Stimulated activated CD8-positive, alpha-beta memory T cell treated with anti-CD3 and anti-CD28 coated beads, Interleukin-2, amount 100 ng/mL, for 1 hour (primary cell): ENCODE measurements around the gene CH25H.

Source experiments
- DNase-seq, 2 donors: peaks; one replicate each; pipeline ENCODE4 v3.0.0-alpha.2; 2020; ENCODE audit warnings: low read depth in 2 of 2

Gene CH25H

DNA sequence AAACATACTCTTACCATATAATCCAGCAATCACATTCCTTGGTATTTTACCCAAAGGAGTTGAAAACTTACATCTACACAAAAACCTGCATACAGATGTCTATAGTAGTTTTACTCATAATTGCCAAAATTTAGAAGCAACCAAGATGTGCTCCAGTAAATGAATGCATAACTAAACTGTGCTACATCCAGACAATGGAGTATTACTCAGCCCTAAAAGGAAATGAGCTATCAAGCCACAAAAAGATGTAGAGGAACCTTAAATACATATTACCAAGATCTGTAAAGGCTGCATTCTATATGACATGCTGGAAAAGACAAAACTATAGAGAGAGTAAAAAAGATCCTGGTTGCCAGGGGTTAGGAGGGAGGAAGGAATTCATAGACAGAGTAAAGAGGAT, 21.8 kb upstream of the CH25H start:
- no peak for DNase-seq

DNA sequence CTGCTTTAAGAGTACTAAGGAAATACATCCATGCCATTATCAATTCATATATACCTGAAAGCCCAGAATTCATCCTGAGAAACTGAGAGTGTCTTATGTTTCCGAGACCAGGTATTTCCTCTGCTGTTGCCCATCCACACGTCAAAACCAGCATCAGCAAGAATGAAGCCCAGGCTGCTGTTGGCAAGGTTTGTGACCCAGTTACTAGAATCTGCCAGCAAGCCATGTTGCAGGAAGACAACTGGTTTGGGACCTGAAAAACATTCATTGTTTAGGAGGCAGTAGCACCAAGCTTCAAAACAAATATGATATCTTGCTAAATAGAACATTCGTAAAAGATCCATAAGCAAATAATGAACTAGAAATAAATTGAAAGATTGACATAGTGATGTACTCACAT, 21.0 kb upstream of the CH25H start:
- no peak for DNase-seq

DNA sequence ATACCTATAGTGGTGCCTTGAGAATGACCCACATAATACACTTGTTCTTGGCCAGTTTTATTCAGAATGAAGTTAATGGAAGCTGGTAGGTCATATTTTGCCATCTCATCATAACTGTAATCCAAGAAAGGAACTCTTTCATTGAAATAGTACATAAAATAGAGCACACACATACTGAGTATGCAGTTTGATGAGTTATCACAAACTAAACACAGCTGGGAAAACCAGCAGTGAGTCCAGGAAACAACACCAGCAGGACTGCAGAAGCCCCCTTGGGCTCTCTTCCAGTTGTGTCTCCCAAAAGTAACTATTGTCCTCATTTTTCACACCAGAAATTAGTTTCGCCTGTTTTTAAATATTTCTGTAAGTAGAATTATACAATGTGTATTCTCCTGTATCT, 19.8 kb upstream of the CH25H start:
- no peak for DNase-seq

DNA sequence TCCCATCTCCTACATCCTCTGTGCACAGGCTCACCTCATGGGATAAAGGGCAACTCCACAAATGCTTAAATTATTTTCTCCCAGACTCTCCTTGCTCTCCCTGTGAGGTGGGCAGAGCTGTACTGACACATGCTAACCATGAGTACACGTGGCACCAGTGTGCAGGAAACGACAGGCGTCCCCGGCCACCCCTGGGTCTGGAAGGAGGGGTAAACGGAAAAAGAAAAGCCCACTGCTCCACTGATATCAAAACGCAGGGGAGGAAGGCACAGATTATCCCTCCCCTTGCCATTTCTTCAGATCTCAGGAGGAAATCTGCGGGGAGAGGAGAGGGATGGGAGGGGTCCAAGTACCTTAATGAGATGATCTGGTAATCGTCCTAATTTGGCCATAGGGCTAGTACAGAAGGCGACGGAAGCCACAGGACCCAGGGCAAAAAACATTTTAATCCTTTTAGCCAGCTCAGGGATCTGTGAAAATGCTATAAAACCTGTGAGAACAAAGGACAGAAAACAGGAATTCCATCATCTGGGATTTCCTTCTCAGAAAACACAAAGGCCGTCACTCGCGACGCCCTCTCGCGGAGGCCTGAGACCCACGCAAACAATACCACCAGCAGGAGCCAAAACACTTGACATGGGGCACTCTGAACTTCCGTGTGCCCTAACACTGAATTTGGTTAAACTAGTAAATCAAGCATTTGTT, 17.8 kb upstream of the CH25H start:
- DNase-seq, result no peak

DNA sequence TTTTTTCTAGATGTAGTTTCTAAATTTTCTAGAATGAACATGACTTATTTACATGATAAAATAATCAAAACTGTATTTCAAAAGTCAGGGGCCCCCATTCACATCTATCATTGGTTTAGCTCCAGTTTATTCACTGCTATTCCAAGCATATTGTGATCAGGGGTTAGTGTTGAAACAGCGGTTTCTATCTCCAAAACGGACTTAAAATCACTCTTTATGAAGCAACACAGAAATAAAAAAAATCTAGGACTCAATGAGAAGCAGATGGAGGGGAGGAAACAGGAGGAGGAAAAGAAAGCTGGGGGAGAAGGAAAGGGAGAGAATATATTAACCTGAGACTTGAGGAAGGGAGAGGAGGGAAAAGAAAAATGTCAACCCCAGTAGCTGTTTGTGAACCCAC, 14.8 kb upstream of the CH25H start:
- DNase-seq, result no peak

DNA sequence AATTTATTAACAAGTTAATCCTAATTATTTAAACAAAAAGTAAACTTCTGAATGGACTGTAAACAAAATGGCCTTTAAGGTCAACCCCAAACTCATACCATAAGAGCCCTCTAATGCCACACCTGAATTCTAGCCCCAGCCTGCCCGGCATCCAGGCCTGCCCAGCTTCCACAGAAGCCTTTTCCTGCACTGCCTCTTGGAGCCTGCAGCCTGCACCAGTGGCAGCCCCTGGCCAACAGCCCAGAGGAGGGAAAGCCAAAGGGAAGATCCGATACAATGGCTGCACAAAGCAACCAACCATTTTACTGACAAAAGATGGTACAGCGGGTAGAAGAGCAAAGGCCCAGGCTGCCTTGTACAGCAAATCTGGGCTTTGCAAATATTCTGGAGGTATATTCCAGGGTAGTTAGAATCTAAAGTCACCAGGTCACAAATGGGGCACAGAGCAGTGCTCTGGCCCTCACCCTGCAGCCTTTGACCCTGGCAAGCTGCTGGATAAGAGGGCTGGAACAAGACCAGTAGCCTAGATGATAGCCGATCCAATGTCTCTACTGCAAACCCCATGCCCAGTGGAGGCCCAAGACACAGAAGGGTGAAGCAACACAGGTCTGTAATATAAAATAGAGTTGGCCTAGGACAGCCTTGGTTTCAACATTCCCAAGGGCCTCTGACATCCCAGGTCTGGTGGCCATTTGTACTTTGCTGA, 12.5 kb upstream of the CH25H start:
- DNase-seq, result no peak

DNA sequence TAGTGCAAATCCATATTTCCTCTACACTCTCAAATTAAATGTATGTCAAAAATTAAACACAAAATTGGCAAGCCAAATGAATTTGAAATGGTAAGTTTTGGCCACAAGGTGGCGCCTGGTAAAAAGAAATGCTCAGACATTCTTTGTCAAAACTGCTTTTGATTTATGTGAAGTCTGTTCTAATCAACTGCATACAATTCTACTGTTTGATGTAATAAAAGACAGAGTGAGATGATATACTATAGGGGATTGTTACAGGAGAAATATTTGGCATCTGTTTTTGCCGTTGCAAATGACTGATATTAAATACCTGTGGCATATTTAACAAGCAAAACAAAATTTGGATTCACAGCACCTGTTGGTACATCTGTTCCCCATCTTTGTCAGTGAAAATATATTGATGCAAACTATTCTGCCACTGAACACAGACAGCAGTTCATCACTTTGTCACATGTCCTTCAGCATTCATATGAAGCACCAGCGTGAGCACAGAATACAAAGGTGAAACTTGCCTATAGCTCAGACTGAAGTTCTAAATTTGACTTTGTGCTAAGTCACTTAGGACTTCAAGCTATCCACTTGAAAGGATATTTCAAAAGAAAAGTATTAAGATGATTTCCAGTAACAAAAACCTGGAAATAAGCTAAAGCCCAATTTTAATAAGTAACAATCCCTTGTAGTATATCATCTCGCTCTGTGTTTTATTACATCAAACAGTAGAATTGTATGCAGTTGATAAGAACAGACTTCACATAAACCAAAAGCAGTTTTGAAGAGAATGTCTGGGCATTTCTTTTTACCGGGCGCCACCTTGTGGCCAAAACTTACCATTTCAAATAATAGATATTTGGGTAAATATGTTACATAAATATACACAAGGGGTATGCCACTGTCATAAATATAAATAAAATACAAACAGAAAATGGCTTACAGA, 10.2 kb upstream of the CH25H start:
- peak; percentile 32 to 43 for DNase-seq

DNA sequence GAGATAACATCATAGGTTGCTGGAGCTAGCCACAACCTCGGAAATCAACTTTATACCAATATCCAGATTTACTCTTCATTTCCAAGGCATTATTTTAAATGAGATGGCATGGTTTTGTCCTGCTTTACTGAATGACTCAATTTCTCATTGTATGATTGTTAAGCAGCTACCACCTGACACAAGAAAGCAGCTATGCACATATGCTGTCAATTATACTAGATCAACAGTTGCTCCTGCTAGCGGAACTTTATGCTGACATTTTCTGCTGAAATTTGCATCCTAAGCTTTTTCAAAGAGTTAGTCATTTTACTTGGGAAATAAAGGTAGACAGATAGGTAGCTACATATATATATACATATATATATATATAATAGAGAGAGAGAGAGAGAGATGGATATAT, 8.9 kb upstream of the CH25H start:
- DNase-seq, result no peak

DNA sequence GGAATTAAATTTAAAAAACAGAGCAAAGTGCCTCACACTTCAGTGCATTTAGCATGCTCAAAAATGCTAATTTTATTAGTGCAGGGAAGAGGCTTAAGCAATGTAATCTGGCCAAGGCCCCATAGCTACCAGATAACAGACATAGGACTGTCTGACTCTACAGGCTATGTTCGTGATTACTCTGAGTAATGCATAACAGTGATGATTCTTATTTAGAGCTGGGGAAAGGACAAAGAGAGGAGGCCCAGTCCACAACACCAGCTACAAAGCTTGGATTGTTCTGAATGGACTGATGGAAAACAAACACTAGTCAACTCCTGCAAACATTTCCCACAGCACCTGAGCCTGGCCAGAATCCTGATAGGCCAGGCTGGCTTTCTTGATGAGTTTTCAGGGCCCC, 8.4 kb upstream of the CH25H start:
- DNase-seq, result no peak

DNA sequence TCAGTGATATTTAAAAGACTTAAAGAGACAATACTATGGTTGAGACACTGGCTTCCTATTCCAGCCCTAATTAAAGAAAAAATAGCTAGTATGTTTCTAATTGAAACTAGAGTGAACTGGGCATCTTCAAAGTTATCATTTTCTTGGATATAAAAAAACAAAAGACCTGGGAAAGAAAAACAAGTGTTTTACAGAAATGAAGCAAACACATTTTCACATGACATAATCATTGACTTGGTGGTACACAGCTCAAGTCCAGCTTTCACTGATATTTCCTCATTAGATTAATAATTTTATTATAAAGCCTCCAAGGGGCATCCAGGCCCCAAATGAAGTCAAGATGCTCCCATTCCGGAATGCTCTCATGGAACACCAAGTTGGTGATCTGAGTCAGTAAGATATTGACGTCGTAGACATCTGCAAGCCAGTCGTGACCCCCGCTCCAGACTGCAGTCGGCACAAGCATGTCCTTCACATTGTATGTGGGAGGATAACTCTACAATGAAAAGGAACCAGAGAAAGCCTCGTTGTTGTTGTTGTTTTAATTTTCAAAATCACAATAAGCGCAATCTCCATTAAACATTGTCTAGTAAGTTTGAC, 7.5 kb upstream of the CH25H start:
- no peak for DNase-seq

DNA sequence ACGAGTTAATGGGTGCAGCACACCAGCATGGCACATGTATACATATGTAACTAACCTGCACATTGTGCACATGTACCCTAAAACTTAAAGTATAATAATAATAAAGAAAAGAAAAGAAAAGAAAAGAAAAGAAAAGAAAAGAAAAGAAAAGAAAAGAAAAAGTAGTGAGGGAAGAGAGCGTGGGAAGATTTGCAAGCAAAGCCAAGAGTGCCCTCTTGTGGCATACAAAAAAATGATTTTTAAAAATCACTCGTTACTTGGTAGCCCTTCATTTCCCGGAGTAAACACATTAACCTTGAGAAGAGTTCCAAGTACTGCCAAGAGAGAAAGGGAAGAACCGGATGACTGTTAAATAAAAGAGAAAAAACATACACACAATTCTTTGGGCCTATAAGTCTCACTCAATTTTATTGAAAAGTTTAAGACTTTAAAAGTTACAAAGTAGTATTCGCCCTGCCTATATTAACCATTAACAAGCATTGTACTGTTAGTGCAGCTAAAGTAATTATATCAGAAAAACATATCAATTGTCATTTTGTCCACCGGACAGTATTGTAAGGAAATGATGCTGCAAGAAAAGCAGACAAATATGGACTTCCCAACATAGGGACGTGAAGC, 6.2 kb upstream of the CH25H start:
- no peak for DNase-seq

DNA sequence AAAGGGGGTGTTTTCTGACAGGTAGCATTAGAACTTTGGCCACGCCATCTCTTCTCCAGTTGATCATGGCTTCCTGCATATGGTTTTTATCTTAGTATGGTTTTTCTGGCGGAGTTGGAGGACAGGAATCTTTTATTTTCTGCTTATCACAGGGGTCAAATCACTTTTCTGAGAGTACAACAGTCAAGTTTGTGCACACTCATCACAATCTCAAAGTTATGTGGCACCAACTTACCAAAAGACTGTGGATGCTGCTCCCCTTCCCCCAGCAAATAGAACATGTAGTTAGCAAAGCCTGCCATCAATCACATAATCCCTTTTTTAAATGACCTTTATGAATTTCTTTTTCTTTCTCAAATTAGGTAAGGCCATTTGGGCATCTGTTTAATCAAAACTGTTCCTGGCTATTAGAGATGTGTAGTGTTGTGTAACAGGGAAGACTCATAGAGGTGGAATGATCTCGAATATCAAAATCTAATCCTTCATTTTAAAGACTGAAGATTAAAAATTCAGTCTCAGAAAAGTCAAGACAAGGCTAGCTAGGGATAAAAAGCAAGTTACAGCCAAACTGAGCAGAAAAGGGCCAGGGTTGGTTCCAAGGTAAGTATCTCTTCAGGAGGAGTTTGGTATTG, 3.8 kb upstream of the CH25H start:
- DNase-seq, result no peak

DNA sequence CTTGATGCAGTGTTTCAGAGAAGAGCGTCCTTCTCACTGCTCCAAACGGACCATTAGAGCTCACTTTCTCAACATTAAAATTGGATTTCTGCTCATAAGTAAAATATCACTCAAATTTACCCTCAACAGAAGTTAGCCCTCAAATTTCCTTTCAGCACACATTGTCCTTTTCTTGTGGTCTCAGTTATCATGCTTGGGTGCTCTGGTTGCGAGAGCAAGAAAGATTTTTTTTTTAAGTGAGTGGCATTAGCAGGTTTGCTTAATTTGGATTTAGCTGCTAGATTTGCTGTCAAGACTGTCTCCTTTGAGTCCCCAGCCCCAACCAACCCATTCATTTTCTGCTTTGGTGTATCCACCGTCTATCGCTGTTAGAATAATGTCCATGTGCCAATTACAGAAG, 2.6 kb upstream of the CH25H start:
- DNase-seq, result no peak

DNA sequence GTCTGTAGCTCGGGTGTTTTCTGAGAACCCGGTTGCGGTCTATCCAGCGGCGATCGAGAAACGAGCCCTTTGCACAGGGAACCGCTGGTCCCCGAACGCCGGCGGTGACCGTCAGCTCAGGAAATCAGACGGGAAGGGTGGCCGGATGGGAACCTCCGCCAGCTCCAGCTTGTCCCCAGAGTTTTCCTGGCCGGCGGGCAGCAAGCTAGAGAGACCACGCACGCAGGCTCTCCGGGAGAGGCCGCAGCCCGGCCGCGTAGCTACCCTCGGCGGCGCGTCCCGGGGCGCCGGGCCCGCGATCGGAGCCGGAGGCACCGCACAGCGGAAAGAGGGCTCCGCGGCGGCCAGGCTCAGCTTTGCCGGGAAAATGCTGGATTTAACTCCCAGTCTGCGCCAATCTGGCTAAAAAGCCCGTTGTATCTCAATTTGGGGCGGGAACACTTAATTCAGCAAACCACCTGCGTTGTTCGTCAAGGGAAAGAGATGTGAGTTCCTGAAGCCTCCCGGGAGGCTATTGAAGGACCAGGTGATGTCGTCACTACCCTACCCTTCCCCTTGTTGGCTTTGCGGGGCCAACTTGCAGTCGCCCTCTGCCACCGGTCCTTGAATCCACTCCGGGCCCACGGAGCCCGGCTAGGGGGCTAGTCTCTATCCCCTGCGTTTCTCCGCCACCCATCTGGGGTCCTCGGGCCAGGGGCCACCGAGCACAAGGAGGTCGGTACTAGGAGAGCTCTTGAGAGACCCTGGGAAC, 859 bp upstream of the CH25H start:
- no peak for DNase-seq

DNA sequence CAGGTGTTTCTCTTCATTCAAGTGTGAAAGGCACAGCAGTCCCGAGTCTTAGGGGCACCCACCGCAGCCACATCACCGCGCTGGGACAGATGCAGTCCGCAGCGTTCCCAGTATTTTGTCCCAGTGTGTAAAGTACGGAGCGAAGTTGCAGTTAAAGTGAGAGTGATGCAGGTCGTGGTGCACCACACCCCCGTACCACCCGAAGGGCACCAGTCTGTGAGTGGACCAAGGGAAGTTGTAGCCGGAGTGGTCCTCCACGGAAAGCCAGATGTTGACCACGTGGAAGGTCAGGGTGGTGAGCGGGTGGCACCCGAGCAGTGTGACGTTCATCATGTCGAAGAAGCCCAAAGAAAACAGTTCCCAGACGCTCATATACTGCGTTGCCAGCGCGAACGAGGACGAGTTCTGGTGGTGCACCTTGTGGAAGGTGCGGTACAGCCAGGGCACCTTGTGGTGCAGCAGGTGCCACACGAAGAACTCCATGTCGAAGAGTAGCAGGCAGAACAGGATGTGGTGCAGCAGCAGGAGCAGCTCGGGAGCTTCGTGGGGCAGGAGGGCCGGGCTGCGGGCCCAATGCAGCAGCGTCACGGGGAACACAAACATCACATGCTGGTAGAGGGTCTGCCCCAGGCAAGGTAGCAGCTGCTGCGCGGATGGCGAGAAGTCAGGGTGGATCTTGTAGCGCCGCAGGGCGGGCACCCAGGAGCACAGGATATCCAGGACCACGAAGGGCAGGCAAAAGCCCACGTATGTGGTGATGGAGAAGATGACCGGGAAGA, 526 bp downstream of the CH25H start:
- DNase-seq, result no peak

DNA sequence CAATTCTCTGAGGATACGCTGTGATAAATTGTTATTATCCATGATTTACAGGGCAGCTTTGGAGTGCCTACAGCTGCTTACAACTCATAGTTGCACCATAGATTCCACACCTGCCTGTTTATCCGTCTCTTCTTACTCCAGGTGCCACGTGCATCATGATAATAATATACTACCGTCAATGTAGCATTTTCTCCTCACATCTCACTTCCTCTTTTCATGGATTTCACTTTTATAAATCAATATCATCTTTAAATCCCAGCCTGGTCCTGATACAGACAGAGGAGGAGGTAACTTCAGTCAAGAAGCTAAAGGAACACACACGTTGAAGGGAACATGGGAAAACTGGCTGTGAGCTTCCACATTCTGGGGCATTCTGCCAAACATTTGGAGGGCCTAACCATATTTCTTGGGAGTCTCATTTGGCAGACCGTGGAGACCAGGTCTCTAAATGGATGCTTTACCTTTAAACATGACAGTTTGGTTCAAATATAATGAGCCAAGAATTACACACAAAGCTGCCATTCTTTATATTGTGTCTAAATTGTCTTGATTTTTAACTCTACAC, 2.4 kb downstream of the CH25H start:
- no peak for DNase-seq

DNA sequence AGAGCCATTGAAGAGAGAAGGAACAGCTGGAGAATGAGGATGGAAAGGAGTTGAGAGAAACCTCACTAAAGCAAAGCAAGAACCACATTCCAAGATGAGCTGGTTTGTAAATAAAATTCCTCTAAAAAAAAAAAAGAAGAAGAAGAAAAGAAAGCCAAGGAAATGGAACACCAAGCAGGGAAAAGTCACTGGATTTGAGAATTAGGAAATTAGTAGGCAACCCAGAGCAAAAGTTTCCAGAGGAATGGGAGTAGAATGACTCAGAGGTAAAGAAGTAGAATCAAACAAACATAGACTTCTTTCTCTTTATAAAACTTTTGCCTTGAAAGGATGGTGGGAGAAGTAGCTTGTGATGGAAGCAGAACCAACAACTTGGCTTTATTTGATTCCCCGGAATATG, 3.9 kb downstream of the CH25H start:
- DNase-seq, result no peak

DNA sequence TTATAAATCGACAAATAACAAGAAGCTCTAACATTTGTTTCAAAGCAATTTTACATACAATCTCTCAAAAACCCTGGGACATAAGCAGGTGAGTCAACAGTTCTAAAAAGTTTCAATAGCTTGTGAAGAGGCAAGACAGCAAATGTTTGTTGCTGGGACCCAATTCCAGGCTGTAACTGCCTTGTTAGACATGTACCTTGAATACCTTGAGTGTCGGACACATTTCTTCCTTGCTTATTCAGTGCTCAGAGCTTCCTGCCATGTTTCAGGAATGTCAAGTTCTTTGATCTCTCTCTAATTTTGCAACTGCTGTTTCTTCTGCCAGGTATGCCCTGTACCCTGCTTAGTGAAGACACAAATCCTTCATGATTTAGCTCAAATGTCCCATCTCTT, 5.1 kb downstream of the CH25H start:
- no peak for DNase-seq

DNA sequence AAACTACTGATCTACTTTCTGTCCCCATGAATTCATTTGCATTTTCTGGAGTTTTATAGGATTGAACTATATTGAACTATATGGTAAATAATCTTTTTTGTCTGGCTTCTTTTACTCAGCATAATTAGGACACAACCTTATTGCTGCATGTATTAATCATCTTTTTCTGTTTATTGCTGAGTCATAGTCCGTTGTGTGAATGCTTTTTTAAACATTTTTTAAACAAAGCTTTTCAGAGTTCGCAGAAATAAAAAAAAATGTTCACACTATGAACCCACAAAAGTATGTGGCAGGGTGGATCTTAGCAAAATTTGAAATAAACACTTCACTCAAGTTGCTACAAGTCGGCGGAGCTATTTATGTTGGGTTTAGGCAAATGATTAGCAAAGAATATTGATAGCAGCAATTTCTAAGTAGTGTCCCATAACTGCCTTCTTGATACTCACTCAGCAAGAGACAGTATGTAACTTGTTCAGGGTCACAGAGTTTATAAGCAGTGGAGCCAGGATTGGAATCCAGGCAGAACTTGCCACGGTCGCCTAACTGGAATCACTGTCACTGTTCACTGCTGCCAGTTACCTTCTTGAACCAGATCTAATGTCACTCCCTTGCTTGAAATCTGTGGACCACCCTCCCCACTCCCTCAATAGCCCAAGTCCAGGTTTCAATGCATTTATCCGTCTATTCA, 5.6 kb downstream of the CH25H start:
- DNase-seq, result no peak
